ELF-1 (cell line): ENCODE data around the gene BRIP1.

Source experiments
- DNase-seq: peaks from one replicate; pipeline ENCODE4 v3.0.0-alpha.2; 2016; ENCODE audit warnings: low read depth, low spot score

The BRIP1 gene

DNA sequence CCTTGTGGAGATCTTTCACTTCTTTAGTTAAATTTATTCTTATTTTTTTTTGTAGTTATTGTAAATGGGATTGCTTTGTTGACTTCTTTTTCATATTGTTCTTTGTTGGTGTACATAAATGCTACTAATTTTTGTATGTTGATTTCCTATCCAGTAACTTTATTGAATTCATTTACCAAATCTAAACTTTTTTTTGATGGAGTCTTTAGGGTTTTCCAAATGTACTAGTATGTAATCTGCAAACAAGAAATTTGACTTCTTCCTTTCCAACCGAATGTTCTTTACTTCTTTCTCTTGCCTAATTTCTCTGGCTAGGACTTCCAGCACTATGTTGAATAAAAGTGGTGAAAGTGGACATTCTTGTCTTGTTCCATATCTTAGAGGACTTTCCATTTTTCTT, 230.5 kb downstream of the BRIP1 start:
- DNase-seq: no peak

DNA sequence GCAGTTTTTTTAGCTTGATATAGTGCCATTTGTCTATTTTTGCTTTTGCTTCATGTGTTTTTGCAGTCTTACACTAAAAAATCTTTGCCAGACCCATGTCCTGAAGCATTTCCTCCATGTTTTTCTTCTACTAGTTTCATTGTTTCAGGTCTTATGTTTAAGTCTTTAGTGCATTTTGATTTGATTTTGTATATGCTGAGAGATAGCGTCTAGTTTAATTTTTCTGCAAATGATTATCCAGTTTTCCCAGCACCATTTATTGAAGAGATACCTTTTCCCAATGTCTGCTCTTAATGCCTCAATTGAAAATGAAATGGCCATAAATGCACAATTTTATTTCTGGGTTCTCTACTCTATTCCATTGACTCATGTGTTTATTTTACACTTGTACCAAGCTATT, 231.5 kb downstream of the BRIP1 start:
- no peak for DNase-seq
